Measurements from ENCODE around the gene TMEM237.

TMEM237 gene

DNA sequence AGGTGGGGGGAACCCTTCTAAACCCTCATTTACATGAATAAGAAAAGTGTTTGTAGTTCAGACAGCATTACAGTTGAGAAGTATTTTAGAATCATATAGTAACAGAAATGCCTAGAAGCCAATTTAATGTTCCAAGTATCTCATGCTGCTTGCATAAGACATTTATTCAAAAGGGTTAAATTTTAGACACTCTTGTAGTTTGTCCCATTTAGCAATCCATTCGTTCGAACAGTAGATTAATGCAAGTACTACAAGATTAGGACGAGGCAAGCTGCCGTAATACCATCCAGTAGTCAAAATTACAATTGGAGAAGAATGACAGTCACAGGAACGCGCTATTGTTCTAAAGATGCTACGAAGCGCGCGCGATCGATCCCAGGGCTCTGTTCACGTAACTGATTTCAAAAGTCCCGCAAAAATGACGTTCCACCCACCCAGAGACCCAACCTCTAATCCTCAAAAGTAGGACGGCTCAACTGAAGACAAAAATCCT, 1.2 kb downstream of the TMEM237 start:
- DNase-seq: no peak

DNA sequence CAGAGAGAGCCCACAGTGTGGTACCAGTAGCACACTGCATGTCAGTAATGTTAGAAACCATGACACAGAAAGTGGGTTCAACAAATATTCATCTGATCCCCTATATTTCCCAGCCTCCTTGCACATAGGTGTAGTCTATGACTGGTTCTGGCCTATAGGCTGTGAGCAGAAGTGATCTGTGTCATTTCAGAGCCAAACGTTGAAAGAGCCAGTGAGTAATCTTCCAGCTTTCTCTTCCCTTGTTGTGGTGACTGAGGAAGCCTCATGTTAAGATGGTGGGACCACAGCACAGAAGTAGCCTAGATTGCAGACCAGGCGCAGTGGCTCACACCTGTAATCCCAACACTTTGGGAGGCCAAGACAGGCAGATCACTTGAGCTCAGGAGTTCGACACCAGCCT, 4.1 kb downstream of the TMEM237 start:
- DNase-seq: no peak

DNA sequence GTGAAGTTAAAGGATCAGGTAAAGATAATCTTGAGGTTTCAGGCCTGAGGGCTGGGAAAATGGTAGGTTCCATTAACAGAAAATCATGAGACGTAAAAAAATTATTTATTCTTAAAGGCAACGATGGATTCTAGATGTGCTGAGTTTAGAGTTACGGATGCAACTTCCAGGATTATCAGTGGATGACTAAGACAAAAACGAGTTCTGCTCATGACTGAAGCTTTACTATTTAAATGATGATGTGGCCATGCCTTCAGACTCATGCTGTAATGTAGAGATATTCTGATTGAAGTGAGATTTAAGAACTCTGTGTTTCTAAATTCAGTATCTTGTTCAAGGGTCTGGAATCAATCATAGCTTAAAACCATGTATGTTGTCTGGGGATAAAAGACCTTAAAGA, 5.0 kb downstream of the TMEM237 start:
- no peak for DNase-seq

DNA sequence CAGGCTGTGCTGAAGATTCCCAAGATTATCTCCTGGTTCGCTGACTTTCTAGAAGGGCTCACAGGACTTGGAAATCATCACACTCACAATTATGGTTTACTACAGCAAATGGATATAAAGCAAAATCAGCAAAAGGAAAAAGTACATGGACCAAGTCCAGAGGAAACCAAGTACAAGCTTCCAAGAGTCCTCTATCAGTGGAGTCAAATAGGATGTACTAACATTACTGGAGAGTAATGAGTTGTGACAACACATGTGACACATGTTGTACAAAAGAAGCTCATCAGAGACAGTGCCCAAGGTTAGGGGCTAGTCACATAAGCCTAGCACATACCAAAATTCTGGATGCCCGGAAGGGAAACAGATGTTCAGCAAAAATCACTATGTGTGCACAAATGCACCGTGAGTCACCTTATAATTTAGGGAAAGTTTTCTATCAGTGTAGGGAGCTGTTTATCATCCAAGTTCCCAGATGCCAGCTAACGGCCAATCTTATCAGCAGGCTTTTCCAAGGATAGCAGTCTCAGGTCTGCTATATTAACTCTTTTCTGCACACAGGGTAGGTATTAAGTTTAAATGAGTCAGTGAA, 9.5 kb downstream of the TMEM237 start:
- DNase-seq: no peak

DNA sequence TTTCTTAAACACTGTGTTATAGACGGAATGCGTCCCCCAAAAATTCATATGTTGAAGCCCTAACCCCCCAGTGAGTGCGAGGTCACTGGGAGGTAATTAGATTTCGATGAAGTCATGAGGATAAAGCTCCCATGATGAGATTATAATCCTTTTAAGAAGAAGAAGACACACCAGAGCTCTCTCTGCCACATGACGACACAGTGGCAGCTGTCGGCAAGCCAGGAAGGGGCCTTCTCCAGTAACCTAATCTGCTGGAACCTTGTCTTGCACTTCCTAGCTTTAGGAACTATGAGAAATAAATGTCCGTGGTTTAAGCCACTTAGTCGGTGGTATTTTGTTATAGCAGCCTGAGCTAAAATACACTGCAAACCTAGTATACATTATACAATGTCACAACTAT, 12.3 kb downstream of the TMEM237 start:
- DNase-seq: no peak

DNA sequence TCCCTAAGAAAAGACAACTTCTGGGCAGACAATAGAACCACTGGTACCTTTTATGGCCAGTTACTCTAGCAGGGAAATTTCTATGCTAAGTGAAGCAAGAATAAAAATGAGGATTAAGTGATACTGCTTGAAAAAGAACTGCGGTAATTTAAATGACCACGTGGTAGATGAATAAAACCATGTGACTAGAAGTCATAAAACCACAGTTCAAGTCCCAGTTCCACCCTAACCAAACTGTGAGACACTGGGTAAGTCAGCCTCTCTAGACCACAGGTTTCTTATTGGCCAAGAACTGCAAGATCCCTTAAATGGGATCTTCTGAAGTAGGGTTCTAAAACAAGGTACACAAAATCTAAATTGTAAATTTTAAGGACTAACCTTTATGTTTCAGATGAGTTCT, 12.7 kb downstream of the TMEM237 start:
- no peak for DNase-seq

DNA sequence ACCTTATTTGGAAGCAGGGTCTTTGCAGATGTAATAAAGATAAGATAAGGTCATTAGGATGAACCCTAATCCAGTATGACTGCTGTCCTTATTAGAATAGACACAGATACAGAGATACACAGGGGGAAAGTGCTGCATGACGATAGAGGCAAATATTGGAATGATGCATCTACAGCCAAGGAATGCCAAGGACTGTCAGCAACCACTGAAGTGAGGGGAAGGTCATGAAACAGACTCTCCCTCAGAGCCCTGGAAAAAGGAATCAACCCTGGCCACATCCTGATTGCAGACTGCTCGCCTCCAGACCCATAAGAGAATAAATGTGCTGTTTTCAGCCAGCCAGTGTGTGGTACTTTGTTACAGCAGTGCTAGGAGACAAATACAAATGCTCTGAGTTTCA, 14.8 kb downstream of the TMEM237 start:
- DNase-seq: no peak

DNA sequence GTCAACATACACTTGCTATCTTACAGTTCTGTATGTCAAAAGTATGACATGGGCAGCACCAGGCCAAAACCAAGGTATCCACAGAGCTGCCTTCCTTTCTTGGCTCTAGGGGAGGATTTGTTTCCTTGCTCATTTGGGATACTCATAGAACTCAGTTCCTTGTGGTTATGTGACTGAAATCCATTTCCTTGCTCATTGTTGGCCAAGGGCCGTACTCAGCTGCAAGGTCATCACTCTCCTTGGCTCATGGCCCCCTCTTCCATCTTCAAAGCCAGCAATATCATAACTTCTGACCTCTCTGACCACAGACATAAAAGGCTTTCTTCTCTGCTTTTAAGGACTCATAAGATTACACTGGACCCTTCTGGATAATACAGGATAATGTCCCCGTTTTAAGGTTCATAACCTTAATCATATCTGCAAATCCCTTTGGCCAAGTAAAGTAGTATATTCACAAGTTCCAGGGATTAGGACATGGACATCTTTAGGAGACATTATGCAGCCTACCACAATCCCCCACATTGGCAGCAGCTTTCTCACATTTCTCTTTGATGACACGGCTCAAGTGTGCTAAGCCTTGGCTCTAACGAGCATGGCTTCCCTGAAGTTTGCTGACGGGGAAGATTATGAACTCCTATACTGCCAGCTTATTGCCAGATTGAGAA, 20.9 kb downstream of the TMEM237 start:
- DNase-seq: no peak

DNA sequence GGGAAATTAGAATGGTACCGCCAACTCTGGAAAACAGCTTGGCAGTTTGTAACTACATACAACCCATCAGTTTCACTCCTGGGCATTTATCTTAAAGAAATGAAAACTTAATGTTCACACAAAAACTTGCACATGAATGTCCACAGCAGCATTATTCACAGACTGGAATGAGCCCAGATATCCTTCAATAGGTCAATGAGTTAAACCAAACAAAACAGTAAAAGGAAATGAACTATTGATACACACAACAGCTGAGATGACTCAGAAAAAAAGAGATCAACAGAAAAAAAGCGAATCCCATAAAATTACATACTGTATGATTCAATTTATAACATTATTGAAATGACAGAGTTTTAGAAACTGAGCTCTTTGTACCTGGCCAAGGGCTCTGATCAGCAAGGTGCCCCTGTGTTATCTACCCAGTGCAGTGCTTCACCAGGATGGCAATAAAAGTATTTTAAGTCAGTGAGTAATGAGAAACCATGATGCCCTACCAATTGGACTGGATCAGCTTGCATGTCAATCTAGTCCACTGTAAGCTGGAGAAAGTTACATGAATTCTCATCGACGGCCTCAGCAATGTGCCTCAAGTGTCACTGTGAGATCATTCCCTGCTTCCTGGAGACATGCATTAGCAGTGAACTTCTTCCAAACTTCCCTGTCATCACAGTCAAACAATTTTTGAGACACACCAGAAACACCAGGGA, 21.9 kb downstream of the TMEM237 start:
- no peak for DNase-seq

DNA sequence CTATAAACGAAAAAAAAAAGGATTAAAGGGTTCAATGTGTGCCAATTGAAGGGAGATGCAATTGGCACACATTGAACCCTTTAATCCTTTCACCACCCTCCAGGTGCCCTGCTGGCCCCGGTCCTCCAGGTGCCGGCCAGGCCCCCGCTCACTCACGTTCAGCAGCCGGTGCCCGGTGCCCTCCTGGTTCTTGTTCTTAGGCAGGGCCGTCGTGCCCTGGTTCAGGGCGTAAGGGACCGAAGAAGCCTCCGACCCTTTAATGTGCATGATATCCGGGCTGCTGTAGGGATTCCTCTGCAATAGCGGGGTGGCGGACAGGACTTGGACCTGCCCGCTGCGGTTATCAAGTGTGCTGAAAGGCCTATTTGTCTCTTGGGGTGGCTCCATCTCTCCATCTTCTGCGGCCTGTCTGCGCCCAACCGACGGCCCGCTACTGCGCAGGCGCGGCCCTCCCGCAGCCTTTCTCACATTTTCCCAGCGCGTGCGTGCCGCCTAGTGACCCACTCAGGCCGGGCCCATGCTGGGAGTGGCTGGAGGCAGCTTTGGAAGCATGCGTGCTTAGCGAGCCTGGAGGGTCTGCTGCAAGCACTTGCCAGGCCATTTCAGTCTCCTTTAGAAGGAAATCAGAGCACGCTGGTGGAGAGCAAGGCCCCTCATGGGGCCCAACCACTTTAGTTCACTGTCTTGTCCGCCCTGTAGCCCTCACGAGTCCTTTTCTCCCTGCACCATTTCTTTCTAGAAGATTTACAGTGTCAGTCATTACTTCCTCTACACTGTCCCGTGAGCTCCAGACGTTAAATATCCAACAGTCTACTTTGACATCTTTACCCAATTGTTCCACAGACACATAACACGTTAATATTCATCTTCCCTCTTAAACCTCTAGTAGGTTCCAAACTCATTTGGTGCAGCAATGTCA, 24.3 kb downstream of the TMEM237 start:
- peak; percentile 37 to 61 (median 48) for DNase-seq

DNA sequence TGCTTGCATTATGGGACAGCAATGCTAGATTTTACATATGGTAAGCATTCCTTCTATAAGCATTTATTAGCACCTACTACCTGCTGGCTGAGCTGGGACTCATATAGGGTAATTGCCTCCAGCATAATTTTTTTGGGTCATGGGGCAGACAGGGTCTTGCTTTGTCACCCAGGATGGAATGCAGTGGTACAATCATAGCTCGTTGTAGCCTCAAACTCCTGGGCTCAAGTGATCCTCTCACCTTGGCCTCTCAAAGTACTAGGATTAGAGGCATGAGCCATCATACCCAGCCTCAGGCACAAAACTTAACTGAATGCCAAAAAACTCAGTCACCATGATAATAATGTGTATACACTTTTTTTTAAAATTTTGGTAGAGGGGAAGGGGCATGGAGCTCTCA, 35.3 kb downstream of the TMEM237 start:
- DNase-seq: no peak

DNA sequence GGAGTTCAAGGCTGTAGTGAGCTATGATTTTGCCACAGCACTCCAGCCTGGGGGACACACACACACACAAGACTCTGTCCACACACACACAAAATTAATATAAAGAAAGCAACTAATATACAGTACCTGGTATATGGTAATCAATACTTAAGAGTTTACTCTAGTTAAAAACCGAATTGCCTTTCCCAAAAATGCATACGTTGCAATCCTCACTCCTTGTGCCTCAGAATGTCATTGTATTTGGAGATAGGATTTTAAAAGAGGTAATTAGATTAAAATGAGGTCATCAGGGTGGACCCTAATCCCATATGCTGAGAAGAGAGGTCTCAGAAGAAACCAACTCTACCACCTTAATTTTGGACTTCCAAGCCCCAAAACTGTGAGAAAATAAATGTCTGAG, 35.7 kb downstream of the TMEM237 start:
- no peak for DNase-seq

DNA sequence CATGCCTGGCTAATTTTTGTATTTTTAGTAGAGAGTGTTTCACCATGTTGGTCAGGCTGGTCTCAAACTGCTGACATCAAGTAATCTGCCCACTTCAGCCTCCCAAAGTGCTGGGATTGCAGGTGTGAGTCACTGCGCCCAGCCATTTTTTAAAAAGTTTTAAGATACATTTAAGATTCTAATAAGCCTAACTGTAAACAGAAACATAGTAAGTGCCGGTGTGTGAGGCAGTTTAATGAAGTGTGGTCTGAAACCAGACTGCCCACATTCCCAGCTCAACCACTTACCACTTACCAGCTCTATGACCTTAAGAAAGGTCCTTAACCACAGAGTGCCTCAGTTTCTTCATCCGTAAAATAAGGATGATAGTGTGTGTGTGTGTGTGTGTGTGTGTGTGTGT, 42.4 kb downstream of the TMEM237 start:
- no peak for DNase-seq

DNA sequence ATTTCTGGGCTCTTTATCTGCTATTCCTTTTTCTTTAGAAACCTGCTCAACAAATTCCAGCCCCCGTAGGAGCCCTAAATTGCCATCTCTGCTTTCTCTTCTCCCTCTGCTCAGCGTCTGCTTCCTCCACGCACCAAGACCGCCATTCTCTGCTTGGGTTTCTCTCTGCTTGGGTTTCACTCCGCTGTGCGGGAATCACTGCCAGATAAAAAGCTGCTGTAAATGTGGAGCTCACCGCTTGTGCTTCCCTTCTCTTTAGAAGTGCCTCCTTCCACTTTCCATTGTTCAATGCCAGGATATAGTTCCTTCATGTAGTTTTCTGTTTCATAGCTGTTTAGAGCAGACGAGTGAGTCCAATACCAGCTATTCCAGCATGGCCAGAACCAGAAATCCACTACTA, 45.9 kb downstream of the TMEM237 start:
- DNase-seq: no peak

DNA sequence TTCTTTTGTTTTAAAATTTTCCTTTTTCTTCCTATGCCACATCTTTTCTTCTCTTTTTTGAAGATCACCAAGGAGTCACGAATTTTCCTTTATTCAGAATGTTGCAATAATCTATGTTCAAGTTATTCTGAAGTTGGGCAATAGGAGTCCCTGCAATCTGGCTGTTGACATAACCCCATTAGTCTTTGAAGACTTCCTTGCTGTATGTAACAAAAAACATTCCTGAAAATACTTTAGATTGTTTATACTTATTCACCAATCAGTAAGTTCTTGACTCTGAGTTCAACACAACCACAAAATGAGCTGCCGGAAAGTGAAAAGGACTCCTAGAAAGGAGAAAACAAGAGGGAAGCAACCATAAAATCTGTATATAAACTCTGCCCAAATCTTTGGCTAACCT, 62.8 kb downstream of the TMEM237 start:
- peak; percentile 26 to 70 (median 57) for DNase-seq

DNA sequence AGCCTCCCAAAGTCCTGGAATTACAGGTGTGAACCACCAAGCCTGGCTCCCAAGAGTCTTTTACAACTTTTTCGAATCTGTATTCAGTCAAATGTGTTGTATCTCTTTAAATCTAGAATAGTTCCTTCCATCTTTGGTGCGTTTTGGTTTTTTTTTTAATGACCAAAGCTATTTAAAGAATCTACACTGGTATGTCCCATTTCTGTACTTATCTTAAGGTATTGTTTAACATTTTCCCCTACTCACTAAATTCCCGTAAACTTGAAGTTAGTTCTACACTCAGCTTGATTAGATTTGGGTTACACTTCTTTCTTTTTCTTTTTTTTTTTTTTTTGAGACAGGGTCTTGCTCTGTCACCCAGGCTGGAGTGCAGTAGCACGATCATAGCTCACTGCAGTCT, 63.8 kb downstream of the TMEM237 start:
- DNase-seq: no peak

DNA sequence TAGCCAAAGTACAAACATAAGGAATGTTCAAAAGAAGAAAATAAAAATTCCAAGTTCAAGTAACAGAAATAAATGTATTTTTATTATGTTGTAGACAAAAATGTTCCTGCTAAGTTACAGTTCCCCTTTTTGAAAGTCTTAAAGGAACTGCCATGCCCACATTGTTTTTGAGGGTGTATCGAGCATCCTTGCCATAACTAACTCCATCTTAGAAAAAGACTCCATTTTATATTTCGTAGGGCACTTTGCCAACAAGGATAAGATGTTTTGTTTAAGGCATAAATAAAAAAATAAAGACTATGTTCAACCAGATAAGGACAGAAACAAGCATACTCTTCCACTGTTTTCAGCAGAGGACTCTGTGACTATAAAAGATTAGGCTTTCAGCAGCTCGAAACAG, 67.3 kb downstream of the TMEM237 start:
- peak in 2 of 4 experiments; percentile 3 to 12 for DNase-seq

DNA sequence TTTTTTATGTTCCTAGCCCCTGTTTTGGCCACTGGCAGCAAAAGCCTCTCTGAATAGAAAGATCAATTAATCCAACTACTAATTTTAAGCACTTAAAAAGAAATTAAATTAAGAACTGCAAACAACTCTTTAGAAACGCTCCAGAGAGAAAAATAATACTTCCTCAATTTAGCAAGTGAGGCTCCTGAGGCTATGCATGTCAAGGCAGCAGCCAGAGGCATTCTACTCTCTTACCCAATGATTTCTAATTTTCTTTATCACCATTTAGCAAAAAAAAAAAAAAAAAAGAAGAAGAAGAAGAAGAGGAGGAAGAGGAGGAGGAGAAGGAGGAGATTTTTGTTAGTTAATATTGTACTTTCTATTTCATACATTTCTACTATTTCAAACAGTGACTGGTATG, 68.5 kb downstream of the TMEM237 start:
- DNase-seq: peak; percentile 10 to 59 (median 46)

DNA sequence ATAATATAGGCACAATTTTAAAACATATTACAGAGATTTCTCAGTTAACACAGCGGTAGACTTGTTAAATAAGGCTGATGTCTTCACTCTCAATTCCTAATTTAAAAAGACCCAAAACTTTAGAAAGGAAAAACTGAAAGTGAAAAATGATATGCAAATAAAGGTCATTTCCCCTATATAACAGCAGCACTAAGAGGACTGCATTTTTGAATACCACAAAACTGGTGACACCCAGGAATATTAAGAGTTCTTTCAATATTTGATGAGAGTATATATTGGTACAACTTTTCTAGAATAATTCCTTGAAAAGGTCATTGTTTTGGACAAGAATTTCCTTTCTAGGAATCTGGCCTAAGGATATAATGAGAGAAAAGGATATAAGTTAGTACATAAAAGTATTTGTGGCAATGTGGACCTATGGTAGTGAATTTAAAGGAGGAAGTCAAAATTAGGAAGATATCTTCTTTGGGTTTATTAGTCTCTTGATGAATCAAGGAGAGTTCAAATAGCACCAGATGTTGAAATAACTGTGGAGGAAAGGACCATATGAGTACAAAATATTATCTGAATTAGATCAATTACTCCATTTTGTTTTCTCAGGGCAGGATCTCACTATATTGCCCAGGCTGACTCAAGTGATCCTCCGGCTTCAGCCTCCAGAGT, 70.3 kb downstream of the TMEM237 start:
- DNase-seq: peak in 2 of 4 experiments; percentile 13 to 24

All from suppressor macrophage (primary cell).